ENCODE measurements around the gene SEPHS1.
"Not testable (repeated sequence)": the region's sequence is repeated elsewhere in the genome, so short reads cannot be mapped to it uniquely, and the experiment has no call there.

Gene SEPHS1

GRCh38 chr10:13276749-13277365 is 71.2 kb downstream of the SEPHS1 start:
- no peak for DNase-seq

GRCh38 chr10:13276146-13276545 is 71.9 kb downstream of the SEPHS1 start:
- DNase-seq, result not testable (repeated sequence)

- no peak for DNase-seq
These were observed 75.9 kb downstream of the SEPHS1 start for GRCh38 chr10:13272164-13272571.

- peak; percentile 57 for DNase-seq
These were observed 76.4 kb downstream of the SEPHS1 start for GRCh38 chr10:13271552-13272163.

GRCh38 chr10:13270877-13271551 is 77.1 kb downstream of the SEPHS1 start:
- no peak for DNase-seq

GRCh38 chr10:13268841-13269240 is 79.3 kb downstream of the SEPHS1 start:
- DNase-seq, result no peak

GRCh38 chr10:13268310-13268709 is 79.8 kb downstream of the SEPHS1 start:
- DNase-seq, result no peak
